ENCODE data around the gene SETDB2.

- TF ChIP-seq CTCF (IDR thresholded peaks at IDR 0.05 in 2 of 3, conservative IDR thresholded peaks at IDR 0.05 in 1 of 3; ENCODE audit: borderline replicate concordance in 1 of 3, insufficient read depth in 1 of 3, low read depth in 2 of 3, low read length in 2 of 3), result no peak
- no peak for TF ChIP-seq SP1 (IDR thresholded peaks at IDR 0.05; ENCODE audit: low read depth)
- no peak for TF ChIP-seq EZH2 (IDR thresholded peaks at IDR 0.05)
- TF ChIP-seq POLR2AphosphoS5 (IDR thresholded peaks at IDR 0.05; ENCODE audit: low read depth, low read length), result no peak
- TF ChIP-seq REST (IDR thresholded peaks at IDR 0.05; ENCODE audit: low read depth), result no peak
- no peak for TF ChIP-seq POLR2A (IDR thresholded peaks at IDR 0.05; ENCODE audit: borderline replicate concordance, extremely low read depth, insufficient read depth, insufficient read length)
- no peak for TF ChIP-seq JUND (IDR thresholded peaks at IDR 0.05)
- no peak for TF ChIP-seq EZH2phosphoT487 (IDR thresholded peaks at IDR 0.05; ENCODE audit: borderline replicate concordance)
- no peak for TF ChIP-seq ELF1 (IDR thresholded peaks at IDR 0.05; ENCODE audit: borderline replicate concordance, low read depth)
- TF ChIP-seq SIN3A (IDR thresholded peaks at IDR 0.05; ENCODE audit: low read depth), result no peak
- no peak for TF ChIP-seq MAX (IDR thresholded peaks at IDR 0.05)
- TF ChIP-seq CBX3 (IDR thresholded peaks at IDR 0.05; ENCODE audit: low read depth), result no peak
- no peak for TF ChIP-seq ZNF274 (IDR thresholded peaks at IDR 0.05; ENCODE audit: low read depth, low read length)
- TF ChIP-seq YY1 (IDR thresholded peaks at IDR 0.05; ENCODE audit: extremely low read depth, insufficient replicate concordance, low read depth, low read length), result no peak
Measured at GRCh38 chr13:49395451-49395865, 48.6 kb upstream of the SETDB2 start.
